Stimulated activated CD8-positive, alpha-beta memory T cell treated with anti-CD3 and anti-CD28 coated beads, Interleukin-15, amount 100 ng/mL, for 1 hour (primary cell): ENCODE results near the gene UPF3A.
A peak's percentile ranks its signal among the peaks of the same experiment; 100 is the strongest.
"Not testable (repeated sequence)": the region's sequence is repeated elsewhere in the genome, so short reads cannot be mapped to it uniquely, and the experiment has no call there.

Experiments
- DNase-seq: peaks from one replicate; pipeline ENCODE4 v3.0.0-alpha.2; 2020; ENCODE audit warnings: low read depth

Gene UPF3A

GRCh38 chr13:114281351-114282040, at the start of gene UPF3A:
UPF3A (plus strand) TSS chr13:114281601; CDS start chr13:114281640, 39 bp downstream.
- peak; percentile 73 for DNase-seq

- no peak for DNase-seq
Measured at GRCh38 chr13:114231886-114232285, 49.5 kb upstream of the UPF3A start.

GRCh38 chr13:114234266-114234644, 47.1 kb upstream of the UPF3A start:
- no peak for DNase-seq

- peak; percentile 55 for DNase-seq
Measured at GRCh38 chr13:114234645-114235421, 46.6 kb upstream of the UPF3A start, which contains the start of gene CDC16. CDC16 (plus strand) TSS chr13:114234897; CDS start chr13:114235085, 188 bp downstream.

GRCh38 chr13:114235697-114236096, 45.7 kb upstream of the UPF3A start:
- DNase-seq: no peak

- DNase-seq: no peak
Measured at GRCh38 chr13:114236227-114236626, 45.2 kb upstream of the UPF3A start.

GRCh38 chr13:114237415-114238112, 43.8 kb upstream of the UPF3A start:
- no peak for DNase-seq

- DNase-seq: no peak
Measured at GRCh38 chr13:114241918-114242317, 39.5 kb upstream of the UPF3A start.

- no peak for DNase-seq
Measured at GRCh38 chr13:114243971-114244370, 37.4 kb upstream of the UPF3A start.

GRCh38 chr13:114244637-114245036, 36.8 kb upstream of the UPF3A start:
- DNase-seq: no peak

GRCh38 chr13:114248011-114248410, 33.4 kb upstream of the UPF3A start:
- DNase-seq: no peak

GRCh38 chr13:114249077-114249476, 32.3 kb upstream of the UPF3A start:
- DNase-seq: no peak

GRCh38 chr13:114251639-114252440, 29.6 kb upstream of the UPF3A start:
- not testable (repeated sequence) for DNase-seq

- DNase-seq: no peak
Measured at GRCh38 chr13:114256547-114256946, 24.9 kb upstream of the UPF3A start.

- no peak for DNase-seq
Measured at GRCh38 chr13:114257014-114257413, 24.4 kb upstream of the UPF3A start.

- no peak for DNase-seq
Measured at GRCh38 chr13:114258589-114258988, 22.8 kb upstream of the UPF3A start.

- DNase-seq: no peak
Measured at GRCh38 chr13:114259374-114259773, 22.0 kb upstream of the UPF3A start.

GRCh38 chr13:114259974-114260373, 21.4 kb upstream of the UPF3A start:
- DNase-seq: no peak

GRCh38 chr13:114260814-114261213, 20.6 kb upstream of the UPF3A start:
- DNase-seq: no peak

GRCh38 chr13:114261328-114261965, 20.0 kb upstream of the UPF3A start:
- DNase-seq: no peak

GRCh38 chr13:114263578-114263977, 17.8 kb upstream of the UPF3A start:
- DNase-seq: no peak
